GM18867 (cell line): ENCODE results near the gene FMNL3.
"Not testable (repeated sequence)": the region's sequence is repeated elsewhere in the genome, so short reads cannot be mapped to it uniquely, and the experiment has no call there.

ENCODE experiments used
- ATAC-seq: cut with Tn5 transposase; IDR thresholded peaks from one replicate; pipeline ENCODE4 v1.9.1; 2021; ENCODE audit warnings: mild to moderate bottlenecking, moderate library complexity; ENCODE audit not compliant: unreplicated experiment

Gene FMNL3

GRCh38 chr12:49605539-49605938, 101.7 kb downstream of the FMNL3 start, which contains the start of gene FAM186B:
Gene FAM186B, minus strand, starts transcription at chr12:49605639. Its CDS starts 162 bp downstream, at chr12:49605477.
- not testable (repeated sequence) for ATAC-seq

GRCh38 chr12:49604856-49605255, 102.3 kb downstream of the FMNL3 start:
- ATAC-seq = no peak

- ATAC-seq = no peak
Observed at GRCh38 chr12:49603721-49604120, 103.5 kb downstream of the FMNL3 start.

GRCh38 chr12:49599961-49600360, 107.2 kb downstream of the FMNL3 start:
- no peak for ATAC-seq

- ATAC-seq = no peak
Observed at GRCh38 chr12:49598527-49598926, 108.7 kb downstream of the FMNL3 start.

- ATAC-seq = no peak
Observed at GRCh38 chr12:49588721-49589516, 118.3 kb downstream of the FMNL3 start.

- ATAC-seq = no peak
Observed at GRCh38 chr12:49588281-49588680, 118.9 kb downstream of the FMNL3 start.

GRCh38 chr12:49587174-49587908, 119.9 kb downstream of the FMNL3 start:
- ATAC-seq = no peak
